ENCODE data around the gene BAD. TPM values are rescaled to one million over a fixed set of nuclear protein-coding genes. Genes with fewer than 3 reads are reported as not detected.

The BAD gene
- total and polyA plus RNA-seq, 2 of the 13 experiments (the other 11 are each of a cell fraction or from before 2014, with no cell fraction given): 17.9 to 28.5 TPM

GRCh38 chr11:64251016-64251752 lies 33.3 kb downstream of the BAD start, which contains the start of gene PLCB3 (continued):
- 0 out of 2 replicates have a peak, but pooled peaks have one; percentile 26 for TF ChIP-seq ZBED4 (CRISPR knock-in tag; IDR thresholded peaks at IDR 0.05; ENCODE audit: borderline replicate concordance)
- TF ChIP-seq BCL3 (CRISPR knock-in tag; IDR thresholded peaks at IDR 0.05): 0 out of 2 replicates have a peak, but pooled peaks have one; percentile 12
- TF ChIP-seq ZNF775 (CRISPR knock-in tag; IDR thresholded peaks at IDR 0.05; ENCODE audit: borderline replicate concordance): no peak
- peak; percentile 63; the same call in 1 of the 2 replicates for TF ChIP-seq POLR2G (IDR thresholded peaks at IDR 0.05; ENCODE audit: low read depth, low read length)
- no peak for TF ChIP-seq MTA3 (CRISPR knock-in tag; IDR thresholded peaks at IDR 0.05)
- no peak for TF ChIP-seq NONO (IDR thresholded peaks at IDR 0.05)
- TF ChIP-seq NONO (CRISPR knock-in tag; conservative IDR thresholded peaks at IDR 0.05): no peak
- no peak for TF ChIP-seq NCOA1 (CRISPR knock-in tag; IDR thresholded peaks at IDR 0.05)
- TF ChIP-seq FIP1L1 (IDR thresholded peaks at IDR 0.05; ENCODE audit: borderline replicate concordance, insufficient read depth, low read depth, low read length): no peak
- TF ChIP-seq ZNF589 (CRISPR knock-in tag; conservative IDR thresholded peaks at IDR 0.05): no peak
- TF ChIP-seq ZNF280B (CRISPR knock-in tag; IDR thresholded peaks at IDR 0.05; ENCODE audit: borderline replicate concordance): 0 out of 2 replicates have a peak, but pooled peaks have one; percentile 45
- TF ChIP-seq ARNTL (CRISPR knock-in tag; IDR thresholded peaks at IDR 0.05): 0 out of 2 replicates have a peak, but pooled peaks have one; percentile 27
- TF ChIP-seq ZBTB33 (CRISPR knock-in tag; IDR thresholded peaks at IDR 0.05): no peak
- no peak for TF ChIP-seq TFAP4 (IDR thresholded peaks at IDR 0.05; ENCODE audit: borderline replicate concordance, low read depth)
- no peak for TF ChIP-seq TCF7 (IDR thresholded peaks at IDR 0.05; ENCODE audit: low read depth)
- peak; percentile 69 for TF ChIP-seq CTCF (CRISPR knock-in tag; IDR thresholded peaks at IDR 0.05)
